GM19395 (cell line): ENCODE data around the gene TBC1D13.

Experiments used
- ATAC-seq: cut with Tn5 transposase; IDR thresholded peaks from one replicate; pipeline ENCODE4 v1.9.1; 2021; ENCODE audit warnings: mild to moderate bottlenecking, moderate library complexity; ENCODE audit not compliant: unreplicated experiment

Gene TBC1D13

GRCh38 chr9:128820665-128821583, 33.9 kb downstream of the TBC1D13 start:
- ATAC-seq: no peak

- no peak for ATAC-seq
Measured at GRCh38 chr9:128821584-128822406, 34.7 kb downstream of the TBC1D13 start.

GRCh38 chr9:128822407-128823042, 35.5 kb downstream of the TBC1D13 start:
- ATAC-seq: no peak

- ATAC-seq: no peak
Measured at GRCh38 chr9:128823362-128823902, 36.4 kb downstream of the TBC1D13 start.

GRCh38 chr9:128823903-128824406, 36.9 kb downstream of the TBC1D13 start:
- no peak for ATAC-seq

- ATAC-seq: no peak
Measured at GRCh38 chr9:128824911-128825310, 37.9 kb downstream of the TBC1D13 start.

- ATAC-seq: no peak
Measured at GRCh38 chr9:128825923-128826700, 39.1 kb downstream of the TBC1D13 start.

GRCh38 chr9:128828267-128828666, 41.2 kb downstream of the TBC1D13 start:
- ATAC-seq: no peak

GRCh38 chr9:128828719-128829452, 41.8 kb downstream of the TBC1D13 start:
- peak; percentile 5 for ATAC-seq

- ATAC-seq: peak; percentile 98
Measured at GRCh38 chr9:128829477-128830251, 42.6 kb downstream of the TBC1D13 start, which contains the start of gene SPOUT1. Gene SPOUT1, minus strand, starts transcription at chr9:128829794. Its CDS starts 14 bp downstream, at chr9:128829780.

GRCh38 chr9:128833696-128834095, 46.6 kb downstream of the TBC1D13 start:
- ATAC-seq: no peak

GRCh38 chr9:128835246-128836210, 48.5 kb downstream of the TBC1D13 start:
- ATAC-seq: no peak

- ATAC-seq: no peak
Measured at GRCh38 chr9:128836509-128837145, 49.6 kb downstream of the TBC1D13 start.

GRCh38 chr9:128838338-128838737, 51.3 kb downstream of the TBC1D13 start:
- ATAC-seq: no peak

- ATAC-seq: no peak
Measured at GRCh38 chr9:128840524-128840923, 53.5 kb downstream of the TBC1D13 start.

GRCh38 chr9:128841694-128842492, 54.8 kb downstream of the TBC1D13 start:
- no peak for ATAC-seq
